SK-N-SH (cell line): ENCODE results near the gene DPYSL4. TPM values are rescaled to one million over a fixed set of nuclear protein-coding genes. Genes with fewer than 3 reads are reported as not detected.

Source experiments
- CTCF ChIA-PET: fragments of 300-600, 350-600 bp; formaldehyde crosslinking; extraction: SDS; loops from one replicate; lab custom pipeline; 2021; lab: Yijun Ruan, JAX
- POLR2A ChIA-PET: fragments of 350-600 bp; sonication (Branson Sonifier 250); formaldehyde crosslinking; extraction: SDS; loops from one replicate; lab custom pipeline; 2020; ENCODE audit warnings: antibody characterized with exemption, inconsistent platforms; lab: Yijun Ruan, JAX
- DNase-seq: peaks from one replicate; pipeline ENCODE4 v3.0.0; 2012
- H2AFZ ChIP-seq: fragments of 200-600 bp; sonication (generic); 2 replicates; pipeline ENCODE4 v1.8.1; 2016; ENCODE audit warnings: antibody characterized with exemption, mild to moderate bottlenecking, low read depth
- H3F3A ChIP-seq: fragments of 200-600 bp; sonication (generic); replicated peaks from 2 replicates; pipeline ENCODE3; 2016; ENCODE audit warnings: antibody characterized with exemption, mild to moderate bottlenecking; ENCODE audit not compliant: insufficient read depth
- H3K27ac ChIP-seq, 2 experiments: fragments of 200-500 bp in 1 of 2; fragments of 200-600 bp in 1 of 2; sonication (Bioruptor generic) in 1 of 2; sonication (generic), shearing (Covaris generic) in 1 of 2; 2 replicates each; pipeline versions ENCODE4 v1.5.1 to v1.6.1; 2014 to 2016; ENCODE audit warnings: low read depth in 2 of 2, inconsistent platforms in 1 of 2, low read length in 1 of 2, mild to moderate bottlenecking in 1 of 2, mixed read lengths in 1 of 2
- H3K27me3 ChIP-seq: fragments of 200-600 bp; sonication (generic), shearing (Covaris generic); 2 replicates; pipeline ENCODE4 v1.6.1; 2016; ENCODE audit warnings: mixed run types; ENCODE audit not compliant: insufficient read depth
- H3K36me3 ChIP-seq, 2 experiments: fragments of 200-500 bp in 1 of 2; fragments of 200-600 bp in 1 of 2; sonication (Bioruptor generic) in 1 of 2; sonication (generic) in 1 of 2; replicated peaks in 1 of 2; 2 replicates each; pipeline versions ENCODE3 to v1.5.1; 2014 to 2016; ENCODE audit warnings: low read length in 1 of 2, mild to moderate bottlenecking in 1 of 2; ENCODE audit not compliant: insufficient read depth in 2 of 2, control insufficient read depth in 1 of 2
- H3K4me1 ChIP-seq, 2 experiments: fragments of 200-500 bp in 1 of 2; fragments of 200-600 bp in 1 of 2; sonication (Bioruptor generic) in 1 of 2; sonication (generic), shearing (Covaris generic) in 1 of 2; 2 replicates each; pipeline versions ENCODE4 v1.5.1 to v1.6.1; 2014 to 2016; ENCODE audit warnings: low read depth in 1 of 2, low read length in 1 of 2, mixed run types in 1 of 2; ENCODE audit not compliant: insufficient read depth in 2 of 2, control insufficient read depth in 1 of 2
- H3K4me2 ChIP-seq: fragments of 200-600 bp; sonication (generic), shearing (Covaris generic); 2 replicates; pipeline ENCODE4 v1.6.1; 2017; ENCODE audit warnings: mixed run types
- H3K4me3 ChIP-seq, 2 experiments: fragments of 200-500 bp in 1 of 2; fragments of 200-600 bp in 1 of 2; sonication (Bioruptor generic) in 1 of 2; sonication (generic), shearing (Covaris generic) in 1 of 2; 2 replicates each; pipeline versions ENCODE4 v1.5.1 to v1.8.1; 2014 to 2016; ENCODE audit warnings: low read depth in 2 of 2, inconsistent platforms in 1 of 2, low read length in 1 of 2, mild to moderate bottlenecking in 1 of 2, mixed read lengths in 1 of 2, moderate library complexity in 1 of 2
- H3K79me2 ChIP-seq: fragments of 200-600 bp; sonication (generic); 2 replicates; pipeline ENCODE4 v1.8.1; 2017; ENCODE audit warnings: mild to moderate bottlenecking; ENCODE audit not compliant: insufficient read depth
- H3K9ac ChIP-seq: fragments of 200-600 bp; sonication (generic); 2 replicates; pipeline ENCODE4 v1.6.1; 2017; ENCODE audit warnings: mixed run types
- H3K9me2 ChIP-seq: fragments of 200-600 bp; sonication (generic); 2 replicates; pipeline ENCODE4 v1.6.1; 2017; ENCODE audit warnings: mixed run types
- H3K9me3 ChIP-seq: fragments of 200-600 bp; sonication (generic); 2 replicates; pipeline ENCODE4 v1.6.1; 2017; ENCODE audit warnings: mixed run types, mild to moderate bottlenecking, moderate library complexity
- H4K20me1 ChIP-seq: fragments of 200-600 bp; sonication (generic); 2 replicates; pipeline ENCODE4 v1.6.1; 2017; ENCODE audit warnings: mild to moderate bottlenecking, mixed run types; ENCODE audit not compliant: insufficient read depth
- ELF1 ChIP-seq: IDR thresholded peaks from 2 replicates; pipeline ENCODE4 v1.4.0; 2012
- EP300 ChIP-seq, 2 experiments: IDR thresholded peaks; 2 replicates each; pipeline versions ENCODE4 v1.4.0 to v1.6.1; 2012; ENCODE audit warnings: borderline replicate concordance in 1 of 2, low read depth in 1 of 2, low read length in 1 of 2
- EZH2phosphoT487 ChIP-seq: fragments of 200-600 bp; sonication (generic); IDR thresholded peaks from 2 replicates; pipeline ENCODE4 v1.6.1; 2017; ENCODE audit warnings: low read depth, mixed run types, mild to moderate bottlenecking, antibody characterized with exemption, moderate library complexity, borderline replicate concordance
- FOXJ3 ChIP-seq: sonication (generic); formaldehyde crosslinking; IDR thresholded peaks from 2 replicates; pipeline ENCODE4 v1.5.1; 2020; ENCODE audit warnings: mild to moderate bottlenecking, missing genetic modification reagents
- FOXM1 ChIP-seq: IDR thresholded peaks from 2 replicates; pipeline ENCODE4 v1.4.0; 2012; ENCODE audit warnings: low read depth, mild to moderate bottlenecking
- GATA2 ChIP-seq: sonication (generic); formaldehyde crosslinking; IDR thresholded peaks from 2 replicates; pipeline ENCODE4 v1.5.0; 2020; ENCODE audit warnings: mild to moderate bottlenecking, missing genetic modification reagents
- MEF2A ChIP-seq: IDR thresholded peaks from 2 replicates; pipeline ENCODE4 v1.4.0; 2012; ENCODE audit warnings: low read depth, borderline replicate concordance
- RAD21 ChIP-seq: IDR thresholded peaks from 2 replicates; pipeline ENCODE4 v1.6.1; 2012; ENCODE audit warnings: mild to moderate bottlenecking, low read length
- RFX5 ChIP-seq: IDR thresholded peaks from 2 replicates; pipeline ENCODE4 v1.6.1; 2012; ENCODE audit warnings: mild to moderate bottlenecking, improper control_type of control experiment, low read length
- SMC3 ChIP-seq: IDR thresholded peaks from 2 replicates; pipeline ENCODE4 v1.6.1; 2012; ENCODE audit warnings: low read depth, low read length, improper control_type of control experiment
- WGBS: methylation state at CpG from one replicate; pipeline ENCODE4 v1.1.6; 2017; ENCODE audit warnings: low lambda C conversion rate; 5-methylcytosine and 5-hydroxymethylcytosine counted together
- polyA plus RNA-seq, 3 experiments: library from polyadenylated mRNA; depleted of rRNA; stranded (reverse); fragments of >200 nt; gene quantifications; 2 replicates each; pipeline ENCODE4 v1.2.3, GENCODE V29; 2012
- TF ChIP-seq, protein P1 (sequence below): fragments of 200-600 bp; sonication (generic); IDR thresholded peaks from 2 replicates; pipeline ENCODE4 v1.6.1; 2017; ENCODE audit warnings: antibody characterized with exemption, mild to moderate bottlenecking, moderate library complexity
- TF ChIP-seq, protein P2 (sequence below): IDR thresholded peaks from 2 replicates; pipeline ENCODE4 v1.4.0; 2012; ENCODE audit warnings: low read depth, borderline replicate concordance

The DPYSL4 gene
- polyA plus RNA-seq, 1 of the 3 experiments (the other 2 are of a cell fraction), result 21.8 TPM

DNA sequence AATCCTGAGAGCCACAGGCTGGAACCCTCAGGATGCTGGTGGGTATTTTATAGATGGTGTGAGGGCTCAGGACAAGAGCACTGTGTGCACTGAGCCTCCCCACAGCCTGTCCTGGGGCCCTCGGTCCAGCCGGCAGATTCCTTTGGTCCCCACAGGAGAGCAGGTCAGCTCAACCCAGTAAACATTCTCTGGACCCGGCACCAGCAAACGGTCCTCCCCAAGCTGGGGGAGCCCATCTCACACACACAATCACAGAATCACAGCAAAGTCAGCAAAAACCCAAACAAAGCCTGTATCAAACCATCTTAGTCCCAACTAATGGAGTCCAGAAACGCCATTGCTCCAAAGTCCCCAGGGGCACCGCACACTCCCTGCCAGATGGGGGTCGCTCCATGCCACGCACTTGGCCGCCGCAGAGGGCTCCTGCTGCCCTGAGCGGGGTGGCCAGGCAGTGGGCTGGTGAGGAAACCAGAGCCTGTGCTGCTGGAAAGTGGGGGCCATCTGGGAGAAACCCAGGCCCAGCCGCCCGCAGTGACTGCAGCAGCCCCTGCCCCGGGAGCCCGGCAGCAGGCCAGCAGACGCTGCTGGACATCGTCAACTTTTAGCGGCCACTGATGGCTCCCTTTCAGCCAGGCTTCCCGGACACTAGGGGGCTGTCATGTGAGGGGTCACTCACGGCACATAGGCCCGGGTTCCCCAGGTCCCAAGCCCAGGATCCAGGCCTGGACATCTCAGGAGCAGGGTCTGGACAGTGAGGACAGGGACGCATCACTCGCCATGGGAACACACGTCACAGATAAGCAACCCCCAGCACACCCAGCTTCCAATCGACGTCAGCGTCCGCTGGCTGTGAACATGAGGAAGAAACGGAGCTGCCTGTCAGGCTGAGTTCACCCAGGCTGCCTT, 52.6 kb downstream of the DPYSL4 start (continued):
- peak; percentile 45; the same call in 1 of the 2 replicates for TF ChIP-seq SMC3
- peak; percentile 76 for TF ChIP-seq RFX5
- TF ChIP-seq RAD21, result peak; percentile 60
- no peak for TF ChIP-seq FOXM1

DNA sequence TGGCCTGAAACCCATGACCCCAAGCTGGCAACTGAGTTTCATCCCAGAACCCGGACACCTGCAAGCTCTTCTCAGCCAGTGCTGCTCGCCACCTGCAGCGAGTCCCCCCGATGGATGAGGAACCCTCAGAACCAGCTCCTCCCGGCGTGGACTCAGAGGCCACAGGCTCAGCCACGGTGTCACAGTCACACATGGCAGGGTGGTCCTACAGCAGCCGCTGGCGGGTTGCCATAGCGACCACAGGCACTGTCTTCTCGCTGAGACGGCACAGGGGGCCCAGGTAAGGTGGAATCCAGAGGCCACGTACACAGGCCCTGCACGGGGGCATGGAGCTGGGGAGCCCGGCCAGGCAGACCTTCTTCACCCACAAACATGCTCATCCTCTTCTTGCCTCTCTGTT, 53.4 kb downstream of the DPYSL4 start:
- Histone ChIP-seq H3K79me2 (no peaks in the 10 kb centered on the region), H3K9me2 (no peaks in the 10 kb centered on the region), H3K27ac (peak overlapping the region in 1 of 2 experiments; percentile 99; a peak in 2 of 4 replicates), H3K9me3 (no peaks in the 10 kb centered on the region), H3K4me2 (no peak overlapping the region), H2AFZ (no peak overlapping the region), H3K4me1 (peaks cover 0 to 75% of the 10 kb centered on the region in 2 experiments; a peak in 1 of 4 replicates), H3K36me3 (no peaks in the 10 kb centered on the region), H3F3A (no peaks in the 10 kb centered on the region), H3K4me3 (no peak overlapping the region; a peak in 1 of 4 replicates), H3K27me3 (no peaks in the 10 kb centered on the region), H3K9ac (no peak overlapping the region), H4K20me1 (no peaks in the 10 kb centered on the region)
- TF ChIP-seq FOXJ3, result no peak
- TF ChIP-seq EZH2phosphoT487, result no peak
- TF ChIP-seq FOXM1, result no peak
- TF ChIP-seq, protein P1, sequence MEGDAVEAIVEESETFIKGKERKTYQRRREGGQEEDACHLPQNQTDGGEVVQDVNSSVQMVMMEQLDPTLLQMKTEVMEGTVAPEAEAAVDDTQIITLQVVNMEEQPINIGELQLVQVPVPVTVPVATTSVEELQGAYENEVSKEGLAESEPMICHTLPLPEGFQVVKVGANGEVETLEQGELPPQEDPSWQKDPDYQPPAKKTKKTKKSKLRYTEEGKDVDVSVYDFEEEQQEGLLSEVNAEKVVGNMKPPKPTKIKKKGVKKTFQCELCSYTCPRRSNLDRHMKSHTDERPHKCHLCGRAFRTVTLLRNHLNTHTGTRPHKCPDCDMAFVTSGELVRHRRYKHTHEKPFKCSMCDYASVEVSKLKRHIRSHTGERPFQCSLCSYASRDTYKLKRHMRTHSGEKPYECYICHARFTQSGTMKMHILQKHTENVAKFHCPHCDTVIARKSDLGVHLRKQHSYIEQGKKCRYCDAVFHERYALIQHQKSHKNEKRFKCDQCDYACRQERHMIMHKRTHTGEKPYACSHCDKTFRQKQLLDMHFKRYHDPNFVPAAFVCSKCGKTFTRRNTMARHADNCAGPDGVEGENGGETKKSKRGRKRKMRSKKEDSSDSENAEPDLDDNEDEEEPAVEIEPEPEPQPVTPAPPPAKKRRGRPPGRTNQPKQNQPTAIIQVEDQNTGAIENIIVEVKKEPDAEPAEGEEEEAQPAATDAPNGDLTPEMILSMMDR, result no peak
- no peak for TF ChIP-seq ELF1
- no peak for TF ChIP-seq GATA2 (CRISPR knock-in tag)
- TF ChIP-seq MEF2A, result no peak
- no peak for TF ChIP-seq SMC3
- TF ChIP-seq, protein P2, sequence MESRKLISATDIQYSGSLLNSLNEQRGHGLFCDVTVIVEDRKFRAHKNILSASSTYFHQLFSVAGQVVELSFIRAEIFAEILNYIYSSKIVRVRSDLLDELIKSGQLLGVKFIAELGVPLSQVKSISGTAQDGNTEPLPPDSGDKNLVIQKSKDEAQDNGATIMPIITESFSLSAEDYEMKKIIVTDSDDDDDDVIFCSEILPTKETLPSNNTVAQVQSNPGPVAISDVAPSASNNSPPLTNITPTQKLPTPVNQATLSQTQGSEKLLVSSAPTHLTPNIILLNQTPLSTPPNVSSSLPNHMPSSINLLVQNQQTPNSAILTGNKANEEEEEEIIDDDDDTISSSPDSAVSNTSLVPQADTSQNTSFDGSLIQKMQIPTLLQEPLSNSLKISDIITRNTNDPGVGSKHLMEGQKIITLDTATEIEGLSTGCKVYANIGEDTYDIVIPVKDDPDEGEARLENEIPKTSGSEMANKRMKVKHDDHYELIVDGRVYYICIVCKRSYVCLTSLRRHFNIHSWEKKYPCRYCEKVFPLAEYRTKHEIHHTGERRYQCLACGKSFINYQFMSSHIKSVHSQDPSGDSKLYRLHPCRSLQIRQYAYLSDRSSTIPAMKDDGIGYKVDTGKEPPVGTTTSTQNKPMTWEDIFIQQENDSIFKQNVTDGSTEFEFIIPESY, result no peak
- TF ChIP-seq EP300 (IDR thresholded peaks at IDR 0.05; ENCODE audit: borderline replicate concordance in 1 of 2, low read depth in 1 of 2, low read length in 1 of 2), result no peak
- WGBS, result 95% methylated on average over 3 of the region's 15 CpGs
- no peak for DNase-seq
- ChIA-PET POLR2A (interaction anchor here (1.0 kb wide), 1 partner anchor 53 kb away, joined by 5 read pairs; no protein-coding TSS in a partner anchor), CTCF (interaction anchor here (0.7 to 2.4 kb wide), 8 partner anchors 16 to 120 kb away, joined by 3 to 6 read pairs (median 3); no protein-coding TSS in a partner anchor)
